A549 treated with Mapracorat at 1 μM for 4 hours (cell line): ENCODE results near the gene SNX33. TPM values are rescaled to one million over a fixed set of nuclear protein-coding genes. Genes with fewer than 3 reads are reported as not detected.

Source experiments
- total RNA-seq: library from RNA; stranded (reverse); fragments of 200-300 nt; extraction: Qiagen RNA extraction; gene quantifications from 5 replicates; pipeline ENCODE4 v1.2.3, GENCODE V29; 2022

The SNX33 gene
- 11.4 to 15.8 TPM (median 14.5 TPM) in 5 replicates for total RNA-seq

GRCh38 chr15:75647370-75648155, at the start of gene SNX33:
SNX33 (plus strand) TSS chr15:75647912; CDS start chr15:75649103, 1,191 bp downstream.

GRCh38 chr15:75625542-75626347, 22.0 kb upstream of the SNX33 start, which contains the start of gene SNUPN:
SNUPN (minus strand) TSS chr15:75625725; CDS start chr15:75621051, 4,674 bp downstream.

GRCh38 chr15:75639709-75640482, 7.8 kb upstream of the SNX33 start, which contains the start of gene IMP3:
IMP3 (minus strand) TSS chr15:75640224; CDS start chr15:75640168, 56 bp downstream.

Other genes starting within 250 kb of the SNX33 start
- gene SIN3A, start 196.2 kb upstream of the SNX33 start, total RNA-seq: 24.8 to 32.2 TPM (median 28.8 TPM) in 5 replicates
- 37.1 to 48.0 TPM (median 46.5 TPM) in 5 replicates for gene PTPN9, start 68.6 kb upstream of the SNX33 start, total RNA-seq
- gene SNUPN, start 22.2 kb upstream of the SNX33 start, total RNA-seq: 29.8 to 32.4 TPM (median 31.3 TPM) in 5 replicates
- gene IMP3, start 7.7 kb upstream of the SNX33 start, total RNA-seq: 87.7 to 129 TPM (median 117 TPM) in 5 replicates
- 0.06 to 0.13 TPM (median 0.10 TPM) in 5 replicates for gene CSPG4, start 64.9 kb downstream of the SNX33 start, total RNA-seq
- gene UBE2Q2, start 195.5 kb downstream of the SNX33 start, total RNA-seq: 35.4 to 44.2 TPM (median 40.0 TPM) in 5 replicates